H9 (cell line): ENCODE data around the gene CDK5R1. TPM values are rescaled to one million over a fixed set of nuclear protein-coding genes. Genes with fewer than 3 reads are reported as not detected.
A peak's percentile ranks its signal among the peaks of the same experiment; 100 is the strongest.

Experiments used
- DNase-seq: peaks from one replicate; pipeline ENCODE4 v3.0.0-alpha.2; 2017
- H2AFZ ChIP-seq: one replicate; pipeline ENCODE4 v1.6.1; 2013; ENCODE audit warnings: mild to moderate bottlenecking, low read length, control low read depth, moderate library complexity
- H2AK5ac ChIP-seq: 2 replicates; pipeline ENCODE4 v1.6.1; 2013; ENCODE audit warnings: low read length, control low read depth, mixed read lengths; ENCODE audit not compliant: insufficient read length
- H2BK120ac ChIP-seq: one replicate; pipeline ENCODE4 v1.6.1; 2013; ENCODE audit warnings: low read depth, mild to moderate bottlenecking, low read length, control low read depth, inconsistent platforms; ENCODE audit not compliant: poor library complexity, severe bottlenecking
- H2BK12ac ChIP-seq: 2 replicates; pipeline ENCODE4 v1.6.1; 2013; ENCODE audit warnings: low read length, control low read depth, mixed read lengths, low read depth; ENCODE audit not compliant: insufficient read length
- H2BK15ac ChIP-seq: 2 replicates; pipeline ENCODE4 v1.6.1; 2013; ENCODE audit warnings: low read depth, low read length, control low read depth
- H2BK20ac ChIP-seq: one replicate; pipeline ENCODE4 v1.6.1; 2013; ENCODE audit warnings: low read depth, mild to moderate bottlenecking, low read length, control low read depth, inconsistent platforms; ENCODE audit not compliant: poor library complexity, severe bottlenecking
- H2BK5ac ChIP-seq: 2 replicates; pipeline ENCODE4 v1.6.1; 2013; ENCODE audit warnings: low read length, control low read depth, mixed read lengths; ENCODE audit not compliant: insufficient read length
- H3K14ac ChIP-seq: 2 replicates; pipeline ENCODE4 v1.6.1; 2013; ENCODE audit warnings: low read length, control low read depth; ENCODE audit not compliant: insufficient read depth
- H3K18ac ChIP-seq: 2 replicates; pipeline ENCODE4 v1.6.1; 2013; ENCODE audit warnings: low read depth, mild to moderate bottlenecking, mixed read lengths, low read length, control low read depth; ENCODE audit not compliant: insufficient read length
- H3K23ac ChIP-seq: 2 replicates; pipeline ENCODE4 v1.6.1; 2013; ENCODE audit warnings: low read length, control low read depth, mixed read lengths, low read depth; ENCODE audit not compliant: insufficient read length
- H3K23me2 ChIP-seq: 2 replicates; pipeline ENCODE4 v1.6.1; 2013; ENCODE audit warnings: low read depth, mild to moderate bottlenecking, mixed read lengths, low read length, control low read depth; ENCODE audit not compliant: insufficient read length, poor library complexity, severe bottlenecking
- H3K27ac ChIP-seq: 2 replicates; pipeline ENCODE4 v1.5.1; 2013; ENCODE audit warnings: low read length, control low read depth, mixed read lengths, low read depth; ENCODE audit not compliant: insufficient read length
- H3K27me3 ChIP-seq: 2 replicates; pipeline ENCODE4 v1.6.1; 2013; ENCODE audit warnings: low read length, control low read depth, inconsistent platforms; ENCODE audit not compliant: insufficient read depth
- H3K4ac ChIP-seq: 2 replicates; pipeline ENCODE4 v1.6.1; 2013; ENCODE audit warnings: low read depth, mild to moderate bottlenecking, control low read depth, inconsistent platforms, low read length, moderate library complexity
- H3K4me1 ChIP-seq: 2 replicates; pipeline ENCODE4 v1.6.1; 2013; ENCODE audit warnings: low read length, control low read depth, inconsistent platforms; ENCODE audit not compliant: insufficient read depth
- H3K4me2 ChIP-seq: 2 replicates; pipeline ENCODE4 v1.6.1; 2013; ENCODE audit warnings: low read length, control low read depth, mixed read lengths; ENCODE audit not compliant: insufficient read length, insufficient read depth
- H3K56ac ChIP-seq: 2 replicates; pipeline ENCODE4 v1.6.1; 2013; ENCODE audit warnings: low read depth, mild to moderate bottlenecking, mixed read lengths, low read length, control low read depth; ENCODE audit not compliant: insufficient read length
- H3K79me1 ChIP-seq: 2 replicates; pipeline ENCODE4 v1.6.1; 2013; ENCODE audit warnings: low read depth, mild to moderate bottlenecking, moderate library complexity, low read length, control low read depth, inconsistent platforms; ENCODE audit not compliant: insufficient read depth, poor library complexity, severe bottlenecking
- H3K79me2 ChIP-seq: 2 replicates; pipeline ENCODE4 v1.6.1; 2013; ENCODE audit warnings: low read length, control low read depth, inconsistent platforms; ENCODE audit not compliant: insufficient read depth
- H3K9ac ChIP-seq: 2 replicates; pipeline ENCODE4 v1.6.1; 2013; ENCODE audit warnings: low read length, control low read depth, mixed read lengths; ENCODE audit not compliant: insufficient read length; ENCODE audit errors: extremely low read depth
- H3K9me3 ChIP-seq: one replicate; pipeline ENCODE4 v1.6.1; 2013; ENCODE audit warnings: low read depth, low read length, inconsistent platforms; ENCODE audit not compliant: control insufficient read depth
- H3T11ph ChIP-seq: one replicate; pipeline ENCODE4 v1.6.1; 2013; ENCODE audit warnings: mild to moderate bottlenecking, low read length, control low read depth, inconsistent platforms
- H4K20me1 ChIP-seq: one replicate; pipeline ENCODE4 v1.6.1; 2013; ENCODE audit not compliant: control insufficient read depth, insufficient read length, insufficient read depth
- H4K5ac ChIP-seq: 2 replicates; pipeline ENCODE4 v1.6.1; 2013; ENCODE audit warnings: low read depth, mild to moderate bottlenecking, mixed read lengths, low read length, control low read depth; ENCODE audit not compliant: insufficient read length
- H4K8ac ChIP-seq: replicated peaks from 2 replicates; pipeline ENCODE4 v1.6.1; 2013; ENCODE audit warnings: low read length, control low read depth, mixed read lengths, low read depth; ENCODE audit not compliant: insufficient read length
- H4K91ac ChIP-seq: 2 replicates; pipeline ENCODE4 v1.6.1; 2013; ENCODE audit warnings: low read depth, mild to moderate bottlenecking, moderate library complexity, mixed read lengths, low read length, control low read depth; ENCODE audit not compliant: insufficient read length
- H3K27ac Mint-ChIP-seq, 3 experiments: 2 replicates in 2 of 3; 3 replicates in 1 of 3; pipeline ENCODE4 v1.8.0; 2020 to 2021; ENCODE audit warnings: mixed read lengths in 3 of 3, mild to moderate bottlenecking in 1 of 3, moderate library complexity in 1 of 3
- H3K27me3 Mint-ChIP-seq: 2 replicates; pipeline ENCODE4 v1.8.0; 2021; ENCODE audit warnings: low read depth, mild to moderate bottlenecking, moderate library complexity, mixed read lengths
- H3K36me3 Mint-ChIP-seq, 3 experiments: 2 replicates in 2 of 3; 3 replicates in 1 of 3; pipeline ENCODE4 v1.8.0; 2020 to 2021; ENCODE audit warnings: low read depth in 3 of 3, mixed read lengths in 3 of 3; ENCODE audit not compliant: insufficient read depth in 1 of 3
- H3K4me1 Mint-ChIP-seq, 2 experiments: 2 replicates each; pipeline ENCODE4 v1.8.0; 2020; ENCODE audit warnings: mixed read lengths in 2 of 2
- H3K4me3 Mint-ChIP-seq, 2 experiments: 2 replicates in 1 of 2; 3 replicates in 1 of 2; pipeline ENCODE4 v1.8.0; 2020 to 2021; ENCODE audit warnings: mild to moderate bottlenecking in 2 of 2, mixed read lengths in 2 of 2, moderate library complexity in 1 of 2
- H3K9me3 Mint-ChIP-seq, 2 experiments: 2 replicates in 1 of 2; 3 replicates in 1 of 2; pipeline ENCODE4 v1.8.0; 2020; ENCODE audit warnings: mild to moderate bottlenecking in 2 of 2, mixed read lengths in 2 of 2, moderate library complexity in 1 of 2
- WGBS: extraction: QIAGEN DNeasy Blood & Tissue Kit; methylation state at CpG from one replicate; pipeline ENCODE4 v1.1.7; 2013; ENCODE audit warnings: missing lambda C conversion rate, low lambda C conversion rate, mixed read lengths; ENCODE audit not compliant: insufficient read length; ENCODE audit errors: extremely low coverage; 5-methylcytosine and 5-hydroxymethylcytosine counted together
- total RNA-seq: library from RNA; stranded (reverse); gene quantifications from 2 replicates; pipeline ENCODE4 v1.2.1, GENCODE V29; 2021
- TF ChIP-seq, protein P1 (sequence below): fragments of 200-600 bp; sonication (generic); conservative IDR thresholded peaks from 3 replicates; pipeline ENCODE4 v1.8.0; 2021; ENCODE audit warnings: antibody characterized with exemption, mild to moderate bottlenecking

Gene CDK5R1
- total RNA-seq, 1 experiment from 2014 or later = 11.4 TPM

DNA sequence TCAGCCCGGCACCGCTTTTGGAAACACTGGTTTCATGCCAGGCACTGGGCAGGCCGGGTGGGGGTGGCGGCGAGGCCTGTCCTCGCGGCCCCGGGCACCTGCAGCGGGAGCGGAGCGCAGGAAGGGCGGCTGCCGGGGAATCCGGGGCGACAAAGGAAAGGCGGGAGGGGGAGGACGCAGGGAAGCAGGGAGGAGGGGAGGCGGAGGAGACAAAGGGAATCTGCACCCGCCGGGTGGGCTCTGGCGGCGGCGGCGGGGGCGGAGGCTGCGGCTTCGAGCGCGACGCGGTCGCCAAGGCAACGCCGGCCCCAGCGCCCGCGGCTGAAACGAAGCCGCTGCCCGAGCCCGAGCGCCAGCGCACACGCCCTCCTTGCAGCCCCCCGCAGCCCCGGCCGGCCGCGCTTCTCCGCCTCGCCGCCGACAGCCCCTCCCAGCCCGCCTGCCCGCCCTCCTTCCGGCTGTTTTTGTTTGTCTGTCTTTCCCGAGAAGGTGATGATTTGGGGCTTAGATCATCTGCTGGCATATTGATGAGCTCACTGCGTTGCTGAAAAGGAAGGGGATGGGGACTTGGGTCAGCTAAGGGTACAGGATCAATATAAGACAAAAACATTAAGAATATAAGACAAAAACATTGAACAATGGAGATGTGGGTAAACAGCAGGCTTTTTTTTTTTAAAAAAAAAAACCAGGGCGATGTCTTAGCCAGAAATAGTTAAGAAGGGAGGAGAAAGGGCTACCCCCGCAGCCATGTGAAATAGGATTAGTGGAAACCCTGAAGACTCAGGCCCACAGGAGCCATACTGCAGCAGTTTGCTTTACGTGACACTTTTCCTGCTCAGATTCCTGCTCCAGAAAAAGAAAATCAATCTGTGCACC is 32.7 kb downstream of the CDK5R1 start:
- H3K79me2 ChIP-seq = no peaks in the 10 kb centered on the region
- TF ChIP-seq, protein P1, sequence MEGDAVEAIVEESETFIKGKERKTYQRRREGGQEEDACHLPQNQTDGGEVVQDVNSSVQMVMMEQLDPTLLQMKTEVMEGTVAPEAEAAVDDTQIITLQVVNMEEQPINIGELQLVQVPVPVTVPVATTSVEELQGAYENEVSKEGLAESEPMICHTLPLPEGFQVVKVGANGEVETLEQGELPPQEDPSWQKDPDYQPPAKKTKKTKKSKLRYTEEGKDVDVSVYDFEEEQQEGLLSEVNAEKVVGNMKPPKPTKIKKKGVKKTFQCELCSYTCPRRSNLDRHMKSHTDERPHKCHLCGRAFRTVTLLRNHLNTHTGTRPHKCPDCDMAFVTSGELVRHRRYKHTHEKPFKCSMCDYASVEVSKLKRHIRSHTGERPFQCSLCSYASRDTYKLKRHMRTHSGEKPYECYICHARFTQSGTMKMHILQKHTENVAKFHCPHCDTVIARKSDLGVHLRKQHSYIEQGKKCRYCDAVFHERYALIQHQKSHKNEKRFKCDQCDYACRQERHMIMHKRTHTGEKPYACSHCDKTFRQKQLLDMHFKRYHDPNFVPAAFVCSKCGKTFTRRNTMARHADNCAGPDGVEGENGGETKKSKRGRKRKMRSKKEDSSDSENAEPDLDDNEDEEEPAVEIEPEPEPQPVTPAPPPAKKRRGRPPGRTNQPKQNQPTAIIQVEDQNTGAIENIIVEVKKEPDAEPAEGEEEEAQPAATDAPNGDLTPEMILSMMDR = no peak
- no peak overlapping the region for H2BK5ac ChIP-seq
- H3K14ac ChIP-seq = peak overlapping the region; percentile 84; the same call in 1 of the 2 replicates
- Mint-ChIP-seq H3K4me3 (peak overlapping the region; percentile 65 to 78), H3K27me3 (peaks cover 10% of the 10 kb centered on the region), H3K27ac (peak overlapping the region; percentile 63 to 91 (median 90)), H3K9me3 (no peaks in the 10 kb centered on the region), H3K4me1 (peaks cover 73 to 80% of the 10 kb centered on the region in 2 experiments), H3K36me3 (no peaks in the 10 kb centered on the region)
- H3K23ac ChIP-seq = no peak overlapping the region
- no peak overlapping the region for H3K27ac ChIP-seq
- H3K23me2 ChIP-seq = peaks cover 5% of the 10 kb centered on the region
- peak; percentile 94 for DNase-seq
- H2AFZ ChIP-seq = no peak overlapping the region
- H3K9ac ChIP-seq = peak overlapping the region; percentile 69
- no peak overlapping the region for H4K91ac ChIP-seq
- no peak overlapping the region for H3T11ph ChIP-seq
- H2BK15ac ChIP-seq = no peak overlapping the region
- no peak overlapping the region for H2BK20ac ChIP-seq
- H3K18ac ChIP-seq = peak overlapping the region; percentile 78
- no CpG with 5 or more reads among the region's 61 CpGs for WGBS
- peaks cover 22% of the 10 kb centered on the region; the same call in 1 of the 2 replicates for H3K4me1 ChIP-seq
- H3K9me3 ChIP-seq = no peaks in the 10 kb centered on the region
- no peak overlapping the region for H2BK12ac ChIP-seq
- no peaks in the 10 kb centered on the region for H4K20me1 ChIP-seq
- H2BK120ac ChIP-seq = no peak overlapping the region
- no peak overlapping the region for H2AK5ac ChIP-seq
- no peak overlapping the region for H4K5ac ChIP-seq
- H4K8ac ChIP-seq = no peak overlapping the region
- no peak overlapping the region; the same call in 1 of the 2 replicates for H3K4ac ChIP-seq
- H3K4me2 ChIP-seq = peak overlapping the region; percentile 57
- no peaks in the 10 kb centered on the region for H3K27me3 ChIP-seq
- H3K79me1 ChIP-seq = no peaks in the 10 kb centered on the region
- H3K56ac ChIP-seq = no peak overlapping the region
